OCI-LY3 (cell line): ENCODE results near the gene SAMD13.

Experiments
- H2AFZ ChIP-seq: fragments of 200-600, 300-600 bp; shearing (Covaris generic); 2 replicates; pipeline ENCODE4 v1.6.0; 2014; ENCODE audit warnings: antibody characterized with exemption, low read depth, low read length
- H3K27ac ChIP-seq: fragments of 200-600, 300-600 bp; sonication (generic); 2 replicates; pipeline ENCODE4 v1.5.1; 2014; ENCODE audit warnings: mild to moderate bottlenecking, low read length, moderate library complexity, mixed read lengths
- H3K27me3 ChIP-seq: fragments of 200-600, 300-600 bp; sonication (generic); 2 replicates; pipeline ENCODE4 v1.6.1; 2014; ENCODE audit warnings: low read depth, low read length, mixed read lengths
- H3K36me3 ChIP-seq: fragments of 200-600, 300-600 bp; sonication (generic); replicated peaks from 2 replicates; pipeline ENCODE3; 2014; ENCODE audit warnings: low read depth, low read length, mixed read lengths
- H3K4me1 ChIP-seq: fragments of 300-600, 200-600 bp; sonication (generic); 2 replicates; pipeline ENCODE4 v1.6.1; 2014; ENCODE audit warnings: low read length, mixed read lengths
- H3K4me2 ChIP-seq: fragments of 200-600, 300-600 bp; sonication (generic); 2 replicates; pipeline ENCODE4 v1.6.1; 2014; ENCODE audit warnings: low read length, mixed read lengths
- H3K4me3 ChIP-seq: fragments of 300-600, 200-600 bp; sonication (generic); 2 replicates; pipeline ENCODE4 v1.5.1; 2014; ENCODE audit warnings: antibody characterized with exemption, mild to moderate bottlenecking, low read length, moderate library complexity
- H3K79me2 ChIP-seq: fragments of 300-600, 200-600 bp; shearing (Covaris generic); 2 replicates; pipeline ENCODE4 v1.6.1; 2014; ENCODE audit warnings: mild to moderate bottlenecking, low read length, mixed read lengths
- H3K9ac ChIP-seq: fragments of 300-600, 200-600 bp; shearing (Covaris generic); 2 replicates; pipeline ENCODE4 v1.6.0; 2014; ENCODE audit warnings: mild to moderate bottlenecking, low read length, moderate library complexity
- H3K9me3 ChIP-seq: fragments of 200-600, 300-600 bp; shearing (Covaris generic); 2 replicates; pipeline ENCODE4 v1.6.1; 2014; ENCODE audit warnings: low read length, mixed read lengths; ENCODE audit not compliant: insufficient read depth
- H4K20me1 ChIP-seq: fragments of 200-600, 300-600 bp; sonication (generic); 2 replicates; pipeline ENCODE4 v1.6.1; 2016; ENCODE audit warnings: low read length, mixed read lengths; ENCODE audit not compliant: insufficient read depth
- CTCF ChIP-seq: fragments of 200-600, 300-600 bp; sonication (generic); IDR thresholded peaks from 2 replicates; pipeline ENCODE4 v1.5.1; 2014; ENCODE audit warnings: antibody characterized with exemption, low read length, low read depth
- EZH2phosphoT487 ChIP-seq: fragments of 200-600 bp; shearing (Covaris generic); IDR thresholded peaks from 2 replicates; pipeline ENCODE4 v1.6.1; 2018; ENCODE audit warnings: antibody characterized with exemption, mixed run types, low read depth

SAMD13 gene

GRCh38 chr1:84368441-84368840 is 66.9 kb downstream of the SAMD13 start:
- Histone ChIP-seq H3K27me3 (no peaks in the 10 kb centered on the region), H3K4me1 (no peaks in the 10 kb centered on the region), H3K4me2 (no peak overlapping the region), H4K20me1 (no peaks in the 10 kb centered on the region), H3K9ac (no peak overlapping the region), H3K36me3 (no peaks in the 10 kb centered on the region), H3K27ac (no peak overlapping the region), H3K79me2 (no peaks in the 10 kb centered on the region), H3K9me3 (no peaks in the 10 kb centered on the region), H3K4me3 (no peak overlapping the region), H2AFZ (no peak overlapping the region)
- TF ChIP-seq CTCF (no peak), EZH2phosphoT487 (no peak)

- H3K36me3 ChIP-seq, result no peaks in the 10 kb centered on the region
- H4K20me1 ChIP-seq, result no peaks in the 10 kb centered on the region
- no peaks in the 10 kb centered on the region for H3K9me3 ChIP-seq
- no peak overlapping the region for H2AFZ ChIP-seq
- no peak overlapping the region for H3K4me3 ChIP-seq
- TF ChIP-seq EZH2phosphoT487 (no peak), CTCF (no peak)
- no peaks in the 10 kb centered on the region for H3K79me2 ChIP-seq
- H3K9ac ChIP-seq, result no peak overlapping the region
- H3K4me1 ChIP-seq, result no peaks in the 10 kb centered on the region
- no peak overlapping the region for H3K27ac ChIP-seq
- no peaks in the 10 kb centered on the region for H3K27me3 ChIP-seq
- H3K4me2 ChIP-seq, result no peak overlapping the region
Measured at GRCh38 chr1:84370266-84370665, 68.8 kb downstream of the SAMD13 start.

- Histone ChIP-seq H3K79me2 (no peaks in the 10 kb centered on the region), H2AFZ (no peak overlapping the region)
- TF ChIP-seq EZH2phosphoT487, result no peak
- TF ChIP-seq CTCF, result no peak
Measured at GRCh38 chr1:84370831-84371394, 69.4 kb downstream of the SAMD13 start.

GRCh38 chr1:84373436-84374141 is 72.1 kb downstream of the SAMD13 start:
- Histone ChIP-seq H3K27ac (no peak overlapping the region), H3K36me3 (no peaks in the 10 kb centered on the region)

More at GRCh38 chr1:84370831-84371394, 69.4 kb downstream of the SAMD13 start:
- no peak overlapping the region for H3K4me2 ChIP-seq
- H3K36me3 ChIP-seq, result no peaks in the 10 kb centered on the region
- no peaks in the 10 kb centered on the region for H3K9me3 ChIP-seq
- no peak overlapping the region for H3K27ac ChIP-seq
- H4K20me1 ChIP-seq, result no peaks in the 10 kb centered on the region
- H3K9ac ChIP-seq, result no peak overlapping the region
- no peak overlapping the region for H3K4me3 ChIP-seq
- H3K27me3 ChIP-seq, result no peaks in the 10 kb centered on the region
- H3K4me1 ChIP-seq, result no peaks in the 10 kb centered on the region

More at GRCh38 chr1:84373436-84374141, 72.1 kb downstream of the SAMD13 start:
- Histone ChIP-seq H3K9ac (no peak overlapping the region), H3K9me3 (no peaks in the 10 kb centered on the region), H2AFZ (no peak overlapping the region), H3K79me2 (no peaks in the 10 kb centered on the region), H3K4me2 (no peak overlapping the region), H4K20me1 (no peaks in the 10 kb centered on the region), H3K4me3 (no peak overlapping the region), H3K4me1 (no peaks in the 10 kb centered on the region), H3K27me3 (no peaks in the 10 kb centered on the region)
- TF ChIP-seq EZH2phosphoT487, result no peak
